Fibroblast of skin of abdomen (primary cell): ENCODE data around the gene TARS1.
A peak's percentile ranks its signal among the peaks of the same experiment; 100 is the strongest.

Experiments used
- DNase-seq: peaks from one replicate; pipeline ENCODE4 v3.0.0-alpha.2; 2013

TARS1 gene

DNA sequence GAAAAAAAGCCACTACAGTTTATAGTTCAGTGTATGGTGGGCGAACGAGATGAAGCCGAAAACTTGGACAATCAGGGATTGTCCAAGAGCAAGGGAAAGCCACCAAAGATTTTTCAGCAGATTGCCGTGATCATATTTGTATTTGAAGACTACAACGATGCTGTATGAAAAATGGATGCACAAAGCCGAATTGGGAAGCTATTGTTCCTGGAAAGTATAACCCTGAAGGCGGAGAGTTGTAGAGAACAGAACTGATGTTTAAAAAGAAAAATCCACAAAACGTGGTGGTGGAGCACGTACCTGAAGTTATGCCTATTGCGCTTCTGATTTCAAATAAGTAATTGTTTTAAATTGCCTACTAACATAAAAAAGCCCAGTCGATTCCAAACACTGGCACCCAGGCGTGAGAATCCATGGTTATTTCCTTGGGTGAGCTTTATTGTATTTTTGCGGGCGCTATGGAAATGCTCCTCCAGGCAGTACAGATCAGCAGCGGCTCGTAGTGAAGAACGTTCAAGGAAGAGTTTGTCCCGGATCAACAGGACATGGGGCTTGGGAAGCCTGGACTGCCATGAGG is 772 bp upstream of the TARS1 start:
- DNase-seq = peak; percentile 2

DNA sequence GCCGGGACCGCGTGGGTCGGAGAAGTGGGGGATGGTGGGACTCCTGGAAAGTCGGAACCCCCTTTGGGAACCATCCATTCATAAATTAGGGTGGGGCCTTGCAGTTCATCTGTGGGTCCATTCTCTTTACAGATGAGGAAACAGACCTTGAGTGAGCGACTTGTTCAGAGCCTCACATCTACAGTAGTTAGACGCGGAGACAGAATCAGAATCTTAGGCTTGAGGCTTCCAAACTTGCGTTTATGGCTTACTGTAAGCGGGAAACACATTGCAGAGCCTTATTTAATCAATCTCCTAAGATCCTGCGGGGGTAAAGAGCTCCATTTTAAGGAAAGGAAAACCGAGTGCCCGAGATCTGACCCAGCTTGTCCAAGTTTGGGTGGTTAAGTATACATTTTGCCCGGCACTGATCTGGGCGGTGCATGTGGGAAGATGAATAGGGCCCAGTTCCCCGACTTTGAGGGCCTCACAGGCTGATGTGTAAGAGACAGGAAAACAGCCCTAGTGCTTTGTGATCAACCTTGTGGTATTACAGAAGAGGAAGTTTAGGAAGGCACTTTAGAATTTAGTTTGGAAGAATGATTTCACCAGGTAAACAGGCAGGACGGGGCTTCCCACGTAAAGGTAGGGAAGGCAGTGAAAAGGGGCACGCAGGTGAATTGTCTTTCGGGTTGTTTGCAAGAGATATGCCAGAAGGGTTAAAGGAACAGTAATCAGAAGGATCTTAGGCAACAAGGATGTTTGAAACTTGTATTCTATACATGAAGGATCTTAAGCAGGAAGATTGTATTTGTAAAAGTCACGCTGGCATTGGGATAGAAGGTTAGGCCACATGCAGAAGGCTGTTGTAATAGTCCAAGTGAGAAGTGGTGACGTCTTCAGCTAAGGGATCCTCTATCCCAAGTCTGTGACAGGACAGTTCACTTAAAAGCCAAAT is 744 bp downstream of the TARS1 start:
- DNase-seq = peak; percentile 55

GRCh38 chr5:33444542-33444941 is 3.8 kb downstream of the TARS1 start:
- DNase-seq = no peak

DNA sequence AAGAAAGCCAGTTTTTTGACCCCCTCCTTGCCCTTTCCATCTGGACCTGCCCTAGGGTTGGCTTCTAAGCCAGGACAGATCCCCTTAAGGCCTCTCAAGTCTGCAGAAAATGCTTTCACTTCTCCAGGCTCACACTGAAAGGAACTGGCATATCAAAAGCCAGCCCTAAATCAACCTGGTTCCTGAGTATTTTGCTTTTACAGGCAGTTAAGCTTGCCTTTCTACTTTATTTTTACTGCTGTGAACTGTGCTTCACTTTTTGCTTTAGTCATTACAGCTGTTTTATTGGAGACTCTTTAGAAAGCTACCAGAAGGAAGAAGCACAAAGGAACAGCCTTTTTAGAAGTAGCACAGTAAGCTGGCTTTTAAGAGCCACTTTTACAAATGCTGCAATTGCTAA is 5.0 kb downstream of the TARS1 start:
- DNase-seq = no peak

GRCh38 chr5:33448118-33448517 is 7.4 kb downstream of the TARS1 start:
- no peak for DNase-seq

DNA sequence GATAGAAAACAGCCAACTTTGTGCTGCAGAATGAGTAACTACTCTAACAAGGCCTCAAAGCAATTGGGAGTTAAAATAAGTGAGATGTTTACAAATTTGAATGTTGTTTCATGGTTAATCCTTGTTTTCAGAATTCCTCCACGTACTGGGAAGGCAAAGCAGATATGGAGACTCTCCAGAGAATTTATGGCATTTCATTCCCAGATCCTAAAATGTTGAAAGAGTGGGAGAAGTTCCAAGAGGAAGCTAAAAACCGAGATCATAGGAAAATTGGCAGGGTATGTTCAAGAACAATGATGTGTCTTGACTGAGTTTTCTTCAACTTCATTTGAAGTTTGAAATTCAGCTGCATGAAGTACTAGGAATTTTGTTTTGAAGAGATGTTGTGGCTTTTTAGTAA is 16.4 kb downstream of the TARS1 start:
- peak; percentile 51 for DNase-seq

DNA sequence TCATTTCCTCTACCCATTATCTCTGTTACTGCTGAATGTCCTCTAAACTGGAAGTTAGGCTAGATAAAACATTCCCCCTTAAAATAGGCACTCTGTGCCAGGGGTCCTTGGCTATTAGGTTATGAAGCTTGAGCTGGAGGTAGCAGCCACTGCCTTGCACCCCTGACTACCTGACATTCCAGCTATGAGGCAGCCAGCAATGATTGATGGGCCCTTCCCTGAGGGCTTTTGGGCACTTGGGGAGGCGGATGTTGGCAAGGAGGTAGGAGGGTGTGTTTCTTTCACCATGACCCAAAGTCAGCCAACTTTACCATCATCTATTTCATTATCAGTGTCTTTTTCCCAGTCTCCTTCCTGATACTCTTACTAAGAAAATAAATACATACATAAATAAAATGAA is 17.1 kb downstream of the TARS1 start:
- no peak for DNase-seq

- DNase-seq = no peak
Observed at GRCh38 chr5:33460210-33460609, 19.4 kb downstream of the TARS1 start.

- peak; percentile 22 for DNase-seq
Observed at GRCh38 chr5:33462456-33462855, 21.7 kb downstream of the TARS1 start.

- DNase-seq = no peak
Observed at GRCh38 chr5:33465120-33465519, 24.4 kb downstream of the TARS1 start.

- DNase-seq = no peak
Observed at GRCh38 chr5:33468775-33469435, 28.1 kb downstream of the TARS1 start.

- peak; percentile 62 for DNase-seq
Observed at GRCh38 chr5:33470544-33470943, 29.8 kb downstream of the TARS1 start.

DNA sequence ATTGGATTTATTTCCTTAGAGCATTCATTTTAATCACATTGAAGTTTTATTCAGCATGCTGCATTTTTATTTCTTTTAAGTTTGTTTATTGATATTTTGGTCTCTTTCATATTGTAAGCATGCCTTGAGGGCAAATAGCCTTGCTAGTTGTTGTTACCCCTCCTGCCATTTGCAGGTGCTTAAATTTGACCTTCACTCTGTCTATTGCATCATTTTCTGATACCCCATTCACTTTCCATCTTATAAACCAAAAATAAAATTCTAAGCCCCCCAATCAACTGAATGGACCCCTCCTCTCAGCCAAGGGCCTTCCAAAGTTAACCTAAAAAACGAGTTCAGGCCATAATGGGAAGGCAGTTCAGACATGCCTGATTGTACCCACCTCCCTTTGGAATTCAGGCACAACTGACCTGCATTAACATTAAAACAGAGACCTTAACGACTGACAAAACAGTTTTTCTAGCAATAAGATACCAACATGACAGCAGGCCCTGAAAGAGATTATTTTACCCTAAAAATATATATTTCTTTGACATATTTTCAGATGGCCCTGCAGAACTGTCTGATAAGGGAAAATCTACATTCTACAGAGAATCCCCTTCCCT is 32.1 kb downstream of the TARS1 start:
- no peak for DNase-seq

DNA sequence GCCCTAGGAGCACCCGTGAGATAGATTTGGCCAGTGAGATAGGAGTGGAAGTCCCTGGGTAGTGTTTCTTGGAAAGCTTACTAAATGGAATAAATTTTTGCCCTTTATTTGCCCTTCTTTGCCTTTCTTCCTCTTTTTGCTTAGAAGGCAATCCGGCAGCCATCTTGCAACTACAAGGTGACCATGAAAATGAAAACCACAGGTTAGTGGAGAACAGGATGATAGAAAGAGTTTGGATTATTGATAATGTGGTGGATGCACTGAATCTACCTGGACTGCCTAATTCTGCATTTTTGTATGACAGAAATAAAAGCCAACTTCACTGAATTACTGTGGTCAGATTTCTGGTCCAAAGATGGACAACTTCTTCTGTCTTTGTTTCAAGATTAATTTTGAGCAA is 33.2 kb downstream of the TARS1 start:
- DNase-seq = no peak

GRCh38 chr5:33474931-33475499 is 34.2 kb downstream of the TARS1 start:
- DNase-seq = no peak

DNA sequence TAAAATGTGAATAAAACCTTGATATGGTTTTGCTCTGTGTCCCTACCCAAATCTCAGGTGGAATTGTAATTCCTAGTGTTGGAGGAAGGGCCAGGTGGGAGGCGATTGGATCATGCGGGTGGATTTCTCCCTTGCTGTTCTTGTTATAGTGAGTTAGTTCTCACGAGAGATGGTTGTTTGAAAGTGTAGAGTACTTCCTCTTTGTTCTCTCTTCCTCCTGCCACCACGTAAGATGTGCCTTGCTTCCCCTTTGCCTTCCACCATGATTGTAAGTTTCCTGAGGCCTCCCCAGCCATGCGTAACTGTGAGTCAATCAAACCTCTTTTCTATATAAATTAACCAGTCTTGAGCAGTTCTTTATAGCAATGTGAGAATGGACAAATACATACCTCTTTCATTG is 34.9 kb downstream of the TARS1 start:
- no peak for DNase-seq

DNA sequence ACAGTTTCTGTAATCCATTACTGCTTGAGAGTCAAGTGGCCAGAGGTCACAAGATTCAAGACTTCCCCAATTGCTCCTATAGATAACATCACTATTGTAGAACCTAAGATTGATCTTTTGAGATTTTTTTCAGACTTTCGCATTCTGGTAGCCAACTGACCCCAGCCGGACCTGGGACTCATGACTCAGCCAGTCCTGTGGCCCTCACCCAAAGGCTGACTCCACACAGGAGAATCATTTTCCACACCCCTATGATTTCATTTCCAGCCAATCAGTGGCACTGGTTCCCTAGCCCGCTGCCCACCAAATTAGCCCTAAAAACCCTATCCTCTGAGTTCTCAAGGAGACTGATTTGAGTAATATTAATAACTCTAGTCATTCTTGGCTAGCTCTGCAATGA is 36.2 kb downstream of the TARS1 start:
- DNase-seq = no peak

DNA sequence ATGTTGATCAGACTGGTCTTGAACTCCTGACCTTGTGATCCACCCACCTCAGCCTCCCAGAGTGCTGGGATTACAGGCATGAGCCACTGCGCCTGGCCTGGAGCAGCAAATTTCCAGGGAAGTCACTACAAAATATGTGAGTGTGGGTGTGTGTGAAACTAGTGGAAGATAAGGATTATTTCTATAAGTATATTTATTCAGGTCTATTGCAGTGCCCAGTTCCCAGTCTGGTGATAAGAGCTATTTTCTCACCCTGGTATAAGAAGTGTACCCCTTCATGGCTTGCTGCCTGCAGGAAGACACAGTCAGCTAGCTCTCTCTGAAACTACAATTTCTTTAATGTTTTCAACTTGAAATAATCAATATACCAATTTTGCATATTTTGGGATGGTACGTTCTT is 37.1 kb downstream of the TARS1 start:
- DNase-seq = no peak

DNA sequence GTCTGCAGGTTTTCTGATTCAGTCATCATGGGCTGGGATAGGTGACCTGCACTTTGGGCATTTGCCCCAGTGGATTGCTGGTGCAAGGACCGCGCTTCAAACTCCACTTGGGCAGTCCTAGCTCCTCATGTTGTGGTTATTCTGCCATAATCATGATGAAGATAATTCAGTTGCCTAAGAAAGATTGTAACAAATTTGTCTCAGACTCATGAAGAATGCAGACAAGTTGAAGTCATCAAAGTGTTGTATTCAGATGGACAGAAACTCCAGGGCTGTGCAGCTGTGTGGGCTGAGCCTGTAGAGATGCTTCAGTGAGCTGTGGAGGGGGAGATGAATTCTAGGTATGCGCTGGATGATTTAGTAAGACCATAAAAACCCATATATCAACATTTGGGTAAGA is 38.5 kb downstream of the TARS1 start:
- DNase-seq = peak; percentile 38

DNA sequence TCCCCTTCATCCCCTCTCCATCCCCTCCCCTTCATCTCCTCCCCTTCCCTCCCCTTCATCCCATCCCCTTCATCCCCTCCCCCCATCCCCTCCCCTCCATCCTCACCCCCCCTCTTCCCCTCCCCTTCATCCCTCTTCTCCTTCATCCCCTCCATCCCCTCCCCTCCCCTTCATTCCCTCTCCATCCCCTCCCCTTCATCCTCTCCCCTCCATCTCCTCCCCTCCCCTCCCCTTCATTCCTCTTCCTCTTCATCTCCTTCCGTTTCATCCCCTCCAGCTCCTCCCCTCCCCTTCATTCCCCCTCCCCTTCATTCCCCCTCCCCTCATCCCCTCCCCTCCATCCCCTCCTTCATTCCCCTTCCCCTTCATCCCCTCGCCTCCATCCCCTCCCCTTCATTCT is 40.1 kb downstream of the TARS1 start:
- DNase-seq = no peak

- no peak for DNase-seq
Observed at GRCh38 chr5:33482335-33482734, 41.6 kb downstream of the TARS1 start.

DNA sequence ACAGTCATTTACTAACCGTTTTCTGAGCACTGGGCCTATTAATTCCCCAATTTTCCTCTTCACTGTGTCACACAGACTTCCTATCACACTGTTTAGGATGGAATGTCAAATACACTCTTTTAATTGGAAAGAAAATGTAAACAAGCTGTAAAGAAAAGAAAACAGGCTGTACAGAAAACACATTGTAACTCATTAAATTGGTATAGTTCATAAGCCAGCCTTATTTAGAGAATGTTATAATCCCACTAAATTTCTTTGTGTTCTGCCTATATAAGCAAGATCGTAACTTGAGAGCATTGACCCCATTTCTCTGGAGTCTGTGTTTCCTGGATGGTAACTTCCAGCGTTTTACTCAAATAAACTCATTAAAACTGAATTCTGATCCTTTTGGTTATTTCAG is 46.5 kb downstream of the TARS1 start:
- DNase-seq = no peak
